Measurements from ENCODE around the gene HMGN4. TPM values are rescaled to one million over a fixed set of nuclear protein-coding genes. Genes with fewer than 3 reads are reported as not detected.

Gene HMGN4
- total and polyA plus RNA-seq, 2 of the 8 experiments (the other 6 are each of a cell fraction or from before 2014, with no cell fraction given), result 23.4 to 66.4 TPM

GRCh38 chr6:26556263-26557070 is 18.3 kb downstream of the HMGN4 start (continued):
- no peak for TF ChIP-seq BRCA1 (IDR thresholded peaks at IDR 0.05; ENCODE audit: low read depth, low read length)
- TF ChIP-seq SUZ12 (IDR thresholded peaks at IDR 0.05; ENCODE audit: low read length), result no peak
- TF ChIP-seq ASH2L (IDR thresholded peaks at IDR 0.05; ENCODE audit: low read length), result peak; percentile 20
- peak; percentile 80 for TF ChIP-seq TEAD4 (IDR thresholded peaks at IDR 0.05; ENCODE audit: low read depth, low read length)
- TF ChIP-seq SIRT6 (IDR thresholded peaks at IDR 0.05; ENCODE audit: low read length), result no peak
- no peak for TF ChIP-seq RFX5 (IDR thresholded peaks at IDR 0.05; ENCODE audit: borderline replicate concordance, low read depth, low read length)
- TF ChIP-seq RXRA (IDR thresholded peaks at IDR 0.05; ENCODE audit: insufficient read depth, low read depth, low read length), result no peak
- TF ChIP-seq EP300 (IDR thresholded peaks at IDR 0.05; ENCODE audit: borderline replicate concordance in 1 of 2, low read depth in 2 of 2, low read length in 2 of 2), result peak in 1 of 2 experiments; percentile 59; a peak in 1 of 3 replicates
